ENCODE data around the gene KCNMB2. TPM values are rescaled to one million over a fixed set of nuclear protein-coding genes. Genes with fewer than 3 reads are reported as not detected.

KCNMB2 gene
- total RNA-seq, 1 experiment from 2014 or later = not detected

- DNase-seq (ENCODE audit: low spot score) (no peak), ATAC-seq (no peak)
- H3K27me3 Mint-ChIP-seq (ENCODE audit: low read depth) = no peaks in the 10 kb centered on the region
- TF ChIP-seq PRRX2 (CRISPR knock-in tag; IDR thresholded peaks at IDR 0.05) (no peak), RELA (CRISPR knock-in tag; IDR thresholded peaks at IDR 0.05; ENCODE audit: borderline replicate concordance) (no peak), ZNF532 (CRISPR knock-in tag; IDR thresholded peaks at IDR 0.05; ENCODE audit: borderline replicate concordance) (no peak), CBFB (CRISPR knock-in tag; IDR thresholded peaks at IDR 0.05; ENCODE audit: low read depth) (no peak), ZNF317 (CRISPR knock-in tag; IDR thresholded peaks at IDR 0.05; ENCODE audit: borderline replicate concordance, low read depth) (no peak), ZNF121 (CRISPR knock-in tag; IDR thresholded peaks at IDR 0.05) (no peak), GTF2I (CRISPR knock-in tag; conservative IDR thresholded peaks at IDR 0.05) (no peak), NR3C1 (CRISPR knock-in tag; conservative IDR thresholded peaks at IDR 0.05; ENCODE audit: low read depth) (no peak), KAT7 (CRISPR knock-in tag; IDR thresholded peaks at IDR 0.05; ENCODE audit: borderline replicate concordance) (no peak)
- TF ChIP-seq, protein P1, sequence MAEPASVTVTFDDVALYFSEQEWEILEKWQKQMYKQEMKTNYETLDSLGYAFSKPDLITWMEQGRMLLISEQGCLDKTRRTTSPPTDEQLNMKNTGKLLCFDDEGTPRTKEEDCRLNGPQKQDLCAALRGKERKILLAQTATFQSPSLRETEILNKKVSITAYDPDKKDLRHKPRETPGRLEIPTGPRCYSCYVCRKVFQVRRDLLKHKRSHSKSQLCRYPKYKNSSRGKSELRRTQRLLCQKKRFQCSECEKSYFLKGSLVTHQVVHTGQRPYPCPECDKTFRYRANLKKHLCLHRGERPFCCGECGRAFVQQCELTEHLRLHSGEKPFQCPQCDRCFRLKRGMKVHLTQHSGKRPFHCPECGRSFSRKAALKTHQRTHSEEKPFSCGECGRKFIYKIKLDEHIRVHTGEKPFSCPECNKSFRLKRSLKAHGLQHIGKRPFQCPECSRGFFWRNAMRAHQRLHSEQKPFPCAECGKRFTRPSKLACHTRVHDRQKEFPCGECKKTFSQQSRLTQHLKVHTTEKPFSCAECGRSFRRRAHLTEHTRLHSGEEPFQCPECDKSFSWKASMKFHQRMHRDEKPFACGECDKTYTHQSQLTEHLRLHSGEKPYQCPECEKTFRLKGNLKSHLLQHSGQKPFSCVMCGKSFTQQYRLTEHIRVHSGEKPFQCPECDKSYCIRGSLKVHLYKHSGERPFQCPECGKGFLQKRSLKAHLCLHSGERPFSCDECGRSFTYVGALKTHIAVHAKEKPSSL (CRISPR knock-in tag; conservative IDR thresholded peaks at IDR 0.05) = no peak
- TF ChIP-seq, protein P2, sequence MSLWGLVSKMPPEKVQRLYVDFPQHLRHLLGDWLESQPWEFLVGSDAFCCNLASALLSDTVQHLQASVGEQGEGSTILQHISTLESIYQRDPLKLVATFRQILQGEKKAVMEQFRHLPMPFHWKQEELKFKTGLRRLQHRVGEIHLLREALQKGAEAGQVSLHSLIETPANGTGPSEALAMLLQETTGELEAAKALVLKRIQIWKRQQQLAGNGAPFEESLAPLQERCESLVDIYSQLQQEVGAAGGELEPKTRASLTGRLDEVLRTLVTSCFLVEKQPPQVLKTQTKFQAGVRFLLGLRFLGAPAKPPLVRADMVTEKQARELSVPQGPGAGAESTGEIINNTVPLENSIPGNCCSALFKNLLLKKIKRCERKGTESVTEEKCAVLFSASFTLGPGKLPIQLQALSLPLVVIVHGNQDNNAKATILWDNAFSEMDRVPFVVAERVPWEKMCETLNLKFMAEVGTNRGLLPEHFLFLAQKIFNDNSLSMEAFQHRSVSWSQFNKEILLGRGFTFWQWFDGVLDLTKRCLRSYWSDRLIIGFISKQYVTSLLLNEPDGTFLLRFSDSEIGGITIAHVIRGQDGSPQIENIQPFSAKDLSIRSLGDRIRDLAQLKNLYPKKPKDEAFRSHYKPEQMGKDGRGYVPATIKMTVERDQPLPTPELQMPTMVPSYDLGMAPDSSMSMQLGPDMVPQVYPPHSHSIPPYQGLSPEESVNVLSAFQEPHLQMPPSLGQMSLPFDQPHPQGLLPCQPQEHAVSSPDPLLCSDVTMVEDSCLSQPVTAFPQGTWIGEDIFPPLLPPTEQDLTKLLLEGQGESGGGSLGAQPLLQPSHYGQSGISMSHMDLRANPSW (CRISPR knock-in tag; conservative IDR thresholded peaks at IDR 0.05; ENCODE audit: low read depth) = no peak
- POLR2A ChIA-PET = no interaction called here
- no peak overlapping the region for H3K27ac Mint-ChIP-seq
- H3K4me1 Mint-ChIP-seq = peaks cover 25% of the 10 kb centered on the region
- no peak overlapping the region for H3K4me3 Mint-ChIP-seq
- H3K9me3 Mint-ChIP-seq = peaks cover 9% of the 10 kb centered on the region; the same call in 1 of the 2 replicates
- CTCF ChIA-PET = no interaction called here
- no peaks in the 10 kb centered on the region for H3K36me3 Mint-ChIP-seq
Observed at GRCh38 chr3:178602856-178603255, 66.6 kb downstream of the KCNMB2 start.

- peaks cover 9% of the 10 kb centered on the region for H3K9me3 Mint-ChIP-seq
- CTCF ChIA-PET = no interaction called here
- no peak for ATAC-seq
- TF ChIP-seq, protein P2 (CRISPR knock-in tag; conservative IDR thresholded peaks at IDR 0.05; ENCODE audit: low read depth) = no peak
- TF ChIP-seq, protein P3, sequence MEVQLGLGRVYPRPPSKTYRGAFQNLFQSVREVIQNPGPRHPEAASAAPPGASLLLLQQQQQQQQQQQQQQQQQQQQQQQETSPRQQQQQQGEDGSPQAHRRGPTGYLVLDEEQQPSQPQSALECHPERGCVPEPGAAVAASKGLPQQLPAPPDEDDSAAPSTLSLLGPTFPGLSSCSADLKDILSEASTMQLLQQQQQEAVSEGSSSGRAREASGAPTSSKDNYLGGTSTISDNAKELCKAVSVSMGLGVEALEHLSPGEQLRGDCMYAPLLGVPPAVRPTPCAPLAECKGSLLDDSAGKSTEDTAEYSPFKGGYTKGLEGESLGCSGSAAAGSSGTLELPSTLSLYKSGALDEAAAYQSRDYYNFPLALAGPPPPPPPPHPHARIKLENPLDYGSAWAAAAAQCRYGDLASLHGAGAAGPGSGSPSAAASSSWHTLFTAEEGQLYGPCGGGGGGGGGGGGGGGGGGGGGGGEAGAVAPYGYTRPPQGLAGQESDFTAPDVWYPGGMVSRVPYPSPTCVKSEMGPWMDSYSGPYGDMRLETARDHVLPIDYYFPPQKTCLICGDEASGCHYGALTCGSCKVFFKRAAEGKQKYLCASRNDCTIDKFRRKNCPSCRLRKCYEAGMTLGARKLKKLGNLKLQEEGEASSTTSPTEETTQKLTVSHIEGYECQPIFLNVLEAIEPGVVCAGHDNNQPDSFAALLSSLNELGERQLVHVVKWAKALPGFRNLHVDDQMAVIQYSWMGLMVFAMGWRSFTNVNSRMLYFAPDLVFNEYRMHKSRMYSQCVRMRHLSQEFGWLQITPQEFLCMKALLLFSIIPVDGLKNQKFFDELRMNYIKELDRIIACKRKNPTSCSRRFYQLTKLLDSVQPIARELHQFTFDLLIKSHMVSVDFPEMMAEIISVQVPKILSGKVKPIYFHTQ (CRISPR knock-in tag; IDR thresholded peaks at IDR 0.05) = no peak
- no peak for TF ChIP-seq ETV6 (CRISPR knock-in tag; IDR thresholded peaks at IDR 0.05)
- TF ChIP-seq SOX15 (CRISPR knock-in tag; IDR thresholded peaks at IDR 0.05) = no peak
- TF ChIP-seq, protein P4, sequence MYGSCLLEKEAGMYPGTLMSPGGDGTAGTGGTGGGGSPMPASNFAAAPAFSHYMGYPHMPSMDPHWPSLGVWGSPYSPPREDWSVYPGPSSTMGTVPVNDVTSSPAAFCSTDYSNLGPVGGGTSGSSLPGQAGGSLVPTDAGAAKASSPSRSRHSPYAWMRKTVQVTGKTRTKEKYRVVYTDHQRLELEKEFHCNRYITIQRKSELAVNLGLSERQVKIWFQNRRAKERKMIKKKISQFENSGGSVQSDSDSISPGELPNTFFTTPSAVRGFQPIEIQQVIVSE (CRISPR knock-in tag; IDR thresholded peaks at IDR 0.05; ENCODE audit: borderline replicate concordance) = no peak
- TF ChIP-seq, protein P5, sequence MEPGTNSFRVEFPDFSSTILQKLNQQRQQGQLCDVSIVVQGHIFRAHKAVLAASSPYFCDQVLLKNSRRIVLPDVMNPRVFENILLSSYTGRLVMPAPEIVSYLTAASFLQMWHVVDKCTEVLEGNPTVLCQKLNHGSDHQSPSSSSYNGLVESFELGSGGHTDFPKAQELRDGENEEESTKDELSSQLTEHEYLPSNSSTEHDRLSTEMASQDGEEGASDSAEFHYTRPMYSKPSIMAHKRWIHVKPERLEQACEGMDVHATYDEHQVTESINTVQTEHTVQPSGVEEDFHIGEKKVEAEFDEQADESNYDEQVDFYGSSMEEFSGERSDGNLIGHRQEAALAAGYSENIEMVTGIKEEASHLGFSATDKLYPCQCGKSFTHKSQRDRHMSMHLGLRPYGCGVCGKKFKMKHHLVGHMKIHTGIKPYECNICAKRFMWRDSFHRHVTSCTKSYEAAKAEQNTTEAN (CRISPR knock-in tag; IDR thresholded peaks at IDR 0.05) = no peak
Observed at GRCh38 chr3:178603735-178604134, 67.5 kb downstream of the KCNMB2 start.

More at GRCh38 chr3:178603735-178604134, 67.5 kb downstream of the KCNMB2 start:
- Mint-ChIP-seq H3K4me3 (no peak overlapping the region), H3K36me3 (no peaks in the 10 kb centered on the region), H3K27ac (no peak overlapping the region; the same call in 1 of the 2 replicates), H3K4me1 (peaks cover 25% of the 10 kb centered on the region), H3K27me3 (ENCODE audit: low read depth) (no peaks in the 10 kb centered on the region)
- POLR2A ChIA-PET = no interaction called here
- no peak for DNase-seq (ENCODE audit: low spot score)
